Bronchial epithelial cell (primary cell): ENCODE measurements around the gene MBTPS2. TPM values are rescaled to one million over a fixed set of nuclear protein-coding genes. Genes with fewer than 3 reads are reported as not detected.

Experiments used
- DNase-seq: peaks from one replicate; pipeline ENCODE4 v3.0.0-alpha.2; 2010; ENCODE audit warnings: low read depth
- FAIRE-seq: peaks from 2 replicates; lab custom pipeline; 2011; peaks lifted over from hg19 to GRCh38; lab: Jason Lieb, UNC
- H3K27me3 ChIP-seq: 2 replicates; pipeline ENCODE4 v1.5.1; 2011; ENCODE audit warnings: low read length; ENCODE audit not compliant: control insufficient read depth, insufficient read depth
- H3K36me3 ChIP-seq: 2 replicates; pipeline ENCODE4 v1.5.1; 2011; ENCODE audit warnings: low read length; ENCODE audit not compliant: control insufficient read depth, insufficient read depth
- H3K4me3 ChIP-seq: 2 replicates; pipeline ENCODE4 v1.5.1; 2011; ENCODE audit warnings: mild to moderate bottlenecking, low read depth, low read length, control low read depth
- CTCF ChIP-seq: IDR thresholded peaks from 2 replicates; pipeline ENCODE4 v1.5.1; 2011; ENCODE audit warnings: mild to moderate bottlenecking, moderate library complexity, low read length, control low read depth, inconsistent platforms; ENCODE audit not compliant: insufficient read depth, severe bottlenecking
- total RNA-seq: library from RNA; depleted of rRNA; stranded (reverse); fragments of >200 nt; gene quantifications from 2 replicates; pipeline ENCODE4 v1.2.1, GENCODE V29; 2014

MBTPS2 gene
- total RNA-seq, 1 donor from 2014 or later, result 3.9 TPM

DNA sequence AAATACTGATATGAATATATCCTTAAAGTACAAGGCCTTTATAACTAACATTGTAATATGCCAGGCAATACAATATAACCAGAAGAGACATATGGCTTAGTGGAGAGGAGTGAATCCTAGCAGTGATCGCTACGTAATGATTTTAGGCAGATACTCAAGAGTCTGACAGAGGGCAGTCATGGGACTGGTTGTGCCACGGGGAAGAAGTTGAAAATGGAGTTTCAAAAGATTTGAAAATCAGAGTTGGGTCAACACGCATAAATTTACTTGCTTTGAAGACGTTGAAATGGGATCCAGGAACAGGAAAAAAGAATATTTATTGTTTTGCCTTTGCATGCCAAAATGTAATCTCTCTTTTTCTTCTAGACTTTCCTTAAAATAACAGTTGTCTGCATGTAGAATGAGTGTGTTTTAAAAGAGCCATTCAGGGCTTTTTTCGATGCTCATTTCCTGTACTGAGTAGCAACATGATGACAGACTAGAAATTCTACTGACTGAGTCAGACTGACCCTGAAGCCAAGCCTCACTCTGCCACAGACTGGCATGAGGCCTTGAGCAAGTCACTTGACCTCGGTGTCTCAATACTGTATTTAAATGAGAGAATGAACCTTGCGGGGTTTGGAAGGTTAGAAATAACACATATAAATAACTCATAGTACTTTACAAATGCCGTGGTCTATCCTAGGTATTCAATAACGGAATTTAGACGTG, 93.0 kb downstream of the MBTPS2 start:
- no peaks in the 10 kb centered on the region for H3K36me3 ChIP-seq
- FAIRE-seq (peak; percentile 28), DNase-seq (peak; percentile 89)
- no peak for TF ChIP-seq CTCF
- H3K27me3 ChIP-seq, result no peaks in the 10 kb centered on the region
- no peak overlapping the region for H3K4me3 ChIP-seq

GRCh38 chrX:21933077-21933476, 93.7 kb downstream of the MBTPS2 start:
- Histone ChIP-seq H3K36me3 (no peaks in the 10 kb centered on the region), H3K27me3 (no peaks in the 10 kb centered on the region), H3K4me3 (no peak overlapping the region)
- no peak for DNase-seq
- no peak for TF ChIP-seq CTCF
- FAIRE-seq, result no peak

DNA sequence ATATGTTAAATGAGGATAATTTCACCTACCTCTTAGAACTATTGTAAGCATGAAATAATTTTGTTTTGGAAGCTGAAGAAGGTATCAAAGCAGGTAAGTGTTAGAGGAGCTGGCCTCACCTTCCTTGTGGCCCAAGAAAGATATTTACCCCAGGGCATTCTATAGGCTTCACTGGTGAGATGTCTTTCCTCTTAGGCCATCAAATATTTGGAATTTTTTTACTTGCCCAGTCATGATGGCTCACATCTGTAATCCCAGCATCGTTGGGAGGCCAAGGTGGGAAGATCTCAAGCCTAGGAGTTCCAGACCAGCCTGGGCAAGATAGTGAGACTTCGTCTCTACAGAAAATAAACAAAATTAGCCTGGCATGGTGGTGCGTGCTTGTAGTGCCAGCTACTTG, 95.0 kb downstream of the MBTPS2 start:
- no peak for FAIRE-seq
- TF ChIP-seq CTCF, result no peak
- Histone ChIP-seq H3K36me3 (no peaks in the 10 kb centered on the region), H3K4me3 (no peak overlapping the region), H3K27me3 (no peaks in the 10 kb centered on the region)
- peak; percentile 61 for DNase-seq

Other genes with a start within 250 kb of the MBTPS2 start
- gene KLHL34, start 181.3 kb upstream of the MBTPS2 start, total RNA-seq, result not detected in 2 replicates
- not detected in 2 replicates for gene SMPX, start 81.5 kb upstream of the MBTPS2 start, total RNA-seq
- gene YY2, start 16.4 kb downstream of the MBTPS2 start, total RNA-seq, result 0.79 and 1.3 TPM in 2 replicates
- gene SMS, start 101.1 kb downstream of the MBTPS2 start, total RNA-seq, result 200 and 252 TPM in 2 replicates
- 5.3 and 16.6 TPM in 2 replicates for gene PHEX, start 192.7 kb downstream of the MBTPS2 start, total RNA-seq